ENCODE data around the gene NAPSA. TPM values are rescaled to one million over a fixed set of nuclear protein-coding genes. Genes with fewer than 3 reads are reported as not detected.

Gene NAPSA
- total and polyA plus RNA-seq, 9 of the 15 experiments (the other 6 are each of a cell fraction or from before 2014, with no cell fraction given): 0.25 to 1.9 (median 0.69) TPM

DNA sequence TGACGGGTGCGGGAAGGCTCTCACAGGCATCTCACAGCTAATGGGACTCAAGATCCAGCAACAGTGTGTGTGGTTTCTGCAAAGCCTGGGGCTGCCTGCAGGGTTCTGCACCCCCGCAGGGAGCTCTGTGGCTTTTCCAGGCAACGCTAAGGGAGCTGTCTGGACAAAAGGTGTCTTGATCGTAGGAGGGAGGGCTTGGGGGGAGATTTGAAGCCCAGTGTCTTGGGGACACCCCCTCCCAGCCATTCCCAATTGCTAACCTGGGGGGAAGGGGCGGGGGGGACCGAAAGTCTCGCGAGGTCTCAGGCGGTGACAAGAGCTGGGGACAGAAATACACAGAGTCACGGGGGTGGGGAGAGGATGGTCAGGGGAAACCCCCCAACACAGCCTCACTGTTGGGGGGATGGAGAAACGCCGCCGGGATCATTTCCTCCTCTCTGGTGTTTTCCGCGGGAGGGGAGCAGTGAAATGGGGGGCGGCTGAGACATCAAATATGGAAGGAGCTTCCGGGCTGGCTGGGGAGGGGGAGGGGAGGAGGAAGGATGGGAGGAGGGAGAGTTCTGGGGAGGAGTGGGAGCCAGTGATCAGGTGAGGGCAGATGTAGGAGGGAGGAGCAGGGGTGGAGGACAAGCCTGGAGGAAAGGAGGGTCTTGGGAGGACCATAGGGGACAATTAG lies 49.5 kb downstream of the NAPSA start:
- peak; percentile 80 for ATAC-seq
- in situ Hi-C loops (cut with MboI): no loop called here
- CTCF ChIA-PET (ENCODE audit: low intra/inter-chr PET ratio): no interaction called here
- WGBS (ENCODE audit: insufficient coverage, low coverage, missing lambda C conversion rate): 0% methylated on average over 9 of the region's 18 CpGs
- H3K4me1 ChIP-seq (replicated peaks in 1 of 2; ENCODE audit: control insufficient read depth in 2 of 2, insufficient read depth in 2 of 2, low read length in 2 of 2): peaks cover 0 to 40% of the 10 kb centered on the region in 2 experiments
- H3K4me3 ChIP-seq: peak overlapping the region; percentile 50
- H3K4me2 ChIP-seq (ENCODE audit: insufficient read depth, low read length): peak overlapping the region; percentile 66
- DNase-seq (ENCODE audit: extremely low read depth in 1 of 4, low spot score in 3 of 4): peak; percentile 61 to 72 (median 62)
- peak overlapping the region; percentile 66 for H3K27ac ChIP-seq (ENCODE audit: extremely low read depth, low read depth, low read length)
- H4K20me1 ChIP-seq (replicated peaks; ENCODE audit: control insufficient read depth, insufficient read depth, low read length): no peaks in the 10 kb centered on the region; the same call in 1 of the 2 replicates
- peak overlapping the region; percentile 56 to 89 for H3K9ac ChIP-seq (ENCODE audit: insufficient read depth in 1 of 2, low read depth in 2 of 2, low read length in 2 of 2)
- H3K9me3 ChIP-seq (replicated peaks; ENCODE audit: control insufficient read depth, insufficient read depth, low read depth, low read length): no peaks in the 10 kb centered on the region
- H3K36me3 ChIP-seq (ENCODE audit: control insufficient read depth, insufficient read depth, low read length): peaks cover 10% of the 10 kb centered on the region; the same call in 1 of the 3 replicates
- H3K79me2 ChIP-seq (ENCODE audit: control insufficient read depth, insufficient read depth, low read length): no peaks in the 10 kb centered on the region
- no peaks in the 10 kb centered on the region for H3K9me1 ChIP-seq (ENCODE audit: control insufficient read depth, insufficient read depth, low read length)
- intact Hi-C loops (cut with micrococcal nuclease): no loop called here
- H3K27me3 ChIP-seq (ENCODE audit: control insufficient read depth in 2 of 2, insufficient read depth in 2 of 2, low read length in 2 of 2): peaks cover 0 to 3% of the 10 kb centered on the region in 2 experiments; a peak in 1 of 5 replicates
- POLR2A ChIA-PET: interaction anchor here (0.6 to 1.6 kb wide), 3 partner anchors 10 to 53 kb away, joined by 3 to 9 read pairs (median 3); no protein-coding TSS in a partner anchor
- BruUV-seq (replicated peaks): no TSS peak
- peak; percentile 83 for FAIRE-seq
- H2AFZ ChIP-seq (ENCODE audit: low read depth, low read length): peak overlapping the region; percentile 67
- TF ChIP-seq TARDBP (IDR thresholded peaks at IDR 0.05) (no peak), MIER1 (IDR thresholded peaks at IDR 0.05; ENCODE audit: low read depth) (no peak), ZNF324 (CRISPR knock-in tag; IDR thresholded peaks at IDR 0.05) (no peak), BCL6 (CRISPR knock-in tag; IDR thresholded peaks at IDR 0.05) (no peak), PCBP2 (IDR thresholded peaks at IDR 0.05; ENCODE audit: low read depth, low read length, poor library complexity, severe bottlenecking) (no peak), ZSCAN29 (IDR thresholded peaks at IDR 0.05) (no peak), SMARCC2 (IDR thresholded peaks at IDR 0.05; ENCODE audit: low read depth) (no peak), ZC3H8 (IDR thresholded peaks at IDR 0.05) (no peak; the same call in 1 of the 2 replicates), ZNF133 (CRISPR knock-in tag; IDR thresholded peaks at IDR 0.05) (no peak), DMBX1 (CRISPR knock-in tag; IDR thresholded peaks at IDR 0.05; ENCODE audit: borderline replicate concordance) (no peak), KDM1A (IDR thresholded peaks at IDR 0.05) (peak in 1 of 2 experiments; percentile 90; a peak in 2 of 4 replicates), ESRRB (CRISPR knock-in tag; IDR thresholded peaks at IDR 0.05; ENCODE audit: borderline replicate concordance) (no peak), MED1 (CRISPR knock-in tag; IDR thresholded peaks at IDR 0.05; ENCODE audit: borderline replicate concordance) (no peak), EGR1 (conservative IDR thresholded peaks at IDR 0.05) (no peak; the same call in 1 of the 2 replicates), KAT7 (CRISPR knock-in tag; IDR thresholded peaks at IDR 0.05; ENCODE audit: borderline replicate concordance) (no peak)
- TF ChIP-seq, protein P1, sequence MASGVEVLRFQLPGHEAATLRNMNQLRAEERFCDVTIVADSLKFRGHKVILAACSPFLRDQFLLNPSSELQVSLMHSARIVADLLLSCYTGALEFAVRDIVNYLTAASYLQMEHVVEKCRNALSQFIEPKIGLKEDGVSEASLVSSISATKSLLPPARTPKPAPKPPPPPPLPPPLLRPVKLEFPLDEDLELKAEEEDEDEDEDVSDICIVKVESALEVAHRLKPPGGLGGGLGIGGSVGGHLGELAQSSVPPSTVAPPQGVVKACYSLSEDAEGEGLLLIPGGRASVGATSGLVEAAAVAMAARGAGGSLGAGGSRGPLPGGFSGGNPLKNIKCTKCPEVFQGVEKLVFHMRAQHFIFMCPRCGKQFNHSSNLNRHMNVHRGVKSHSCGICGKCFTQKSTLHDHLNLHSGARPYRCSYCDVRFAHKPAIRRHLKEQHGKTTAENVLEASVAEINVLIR (CRISPR knock-in tag; IDR thresholded peaks at IDR 0.05): no peak
- TF ChIP-seq, protein P2, sequence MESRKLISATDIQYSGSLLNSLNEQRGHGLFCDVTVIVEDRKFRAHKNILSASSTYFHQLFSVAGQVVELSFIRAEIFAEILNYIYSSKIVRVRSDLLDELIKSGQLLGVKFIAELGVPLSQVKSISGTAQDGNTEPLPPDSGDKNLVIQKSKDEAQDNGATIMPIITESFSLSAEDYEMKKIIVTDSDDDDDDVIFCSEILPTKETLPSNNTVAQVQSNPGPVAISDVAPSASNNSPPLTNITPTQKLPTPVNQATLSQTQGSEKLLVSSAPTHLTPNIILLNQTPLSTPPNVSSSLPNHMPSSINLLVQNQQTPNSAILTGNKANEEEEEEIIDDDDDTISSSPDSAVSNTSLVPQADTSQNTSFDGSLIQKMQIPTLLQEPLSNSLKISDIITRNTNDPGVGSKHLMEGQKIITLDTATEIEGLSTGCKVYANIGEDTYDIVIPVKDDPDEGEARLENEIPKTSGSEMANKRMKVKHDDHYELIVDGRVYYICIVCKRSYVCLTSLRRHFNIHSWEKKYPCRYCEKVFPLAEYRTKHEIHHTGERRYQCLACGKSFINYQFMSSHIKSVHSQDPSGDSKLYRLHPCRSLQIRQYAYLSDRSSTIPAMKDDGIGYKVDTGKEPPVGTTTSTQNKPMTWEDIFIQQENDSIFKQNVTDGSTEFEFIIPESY (CRISPR knock-in tag; IDR thresholded peaks at IDR 0.05): no peak
- TF ChIP-seq, protein P3, sequence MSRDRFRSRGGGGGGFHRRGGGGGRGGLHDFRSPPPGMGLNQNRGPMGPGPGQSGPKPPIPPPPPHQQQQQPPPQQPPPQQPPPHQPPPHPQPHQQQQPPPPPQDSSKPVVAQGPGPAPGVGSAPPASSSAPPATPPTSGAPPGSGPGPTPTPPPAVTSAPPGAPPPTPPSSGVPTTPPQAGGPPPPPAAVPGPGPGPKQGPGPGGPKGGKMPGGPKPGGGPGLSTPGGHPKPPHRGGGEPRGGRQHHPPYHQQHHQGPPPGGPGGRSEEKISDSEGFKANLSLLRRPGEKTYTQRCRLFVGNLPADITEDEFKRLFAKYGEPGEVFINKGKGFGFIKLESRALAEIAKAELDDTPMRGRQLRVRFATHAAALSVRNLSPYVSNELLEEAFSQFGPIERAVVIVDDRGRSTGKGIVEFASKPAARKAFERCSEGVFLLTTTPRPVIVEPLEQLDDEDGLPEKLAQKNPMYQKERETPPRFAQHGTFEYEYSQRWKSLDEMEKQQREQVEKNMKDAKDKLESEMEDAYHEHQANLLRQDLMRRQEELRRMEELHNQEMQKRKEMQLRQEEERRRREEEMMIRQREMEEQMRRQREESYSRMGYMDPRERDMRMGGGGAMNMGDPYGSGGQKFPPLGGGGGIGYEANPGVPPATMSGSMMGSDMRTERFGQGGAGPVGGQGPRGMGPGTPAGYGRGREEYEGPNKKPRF (IDR thresholded peaks at IDR 0.05; ENCODE audit: low read depth, low read length): no peak

All from K562 (cell line).